ENCODE results near the gene RTBDN. TPM values are rescaled to one million over a fixed set of nuclear protein-coding genes. Genes with fewer than 3 reads are reported as not detected.
A peak's percentile ranks its signal among the peaks of the same experiment; 100 is the strongest.
"Not testable (repeated sequence)": the region's sequence is repeated elsewhere in the genome, so short reads cannot be mapped to it uniquely, and the experiment has no call there.

The RTBDN gene
- total and polyA plus RNA-seq, 3 experiments from 2014 or later, result not detected

GRCh38 chr19:12847159-12848139 lies 13.1 kb upstream of the RTBDN start:
- Mint-ChIP-seq H3K4me1 (peaks cover 0 to 8% (median 3%) of the 10 kb centered on the region in 3 donors), H3K27me3 (peaks cover 23 to 48% of the 10 kb centered on the region in 2 donors), H3K36me3 (no peaks in the 10 kb centered on the region), H3K27ac (no peak overlapping the region), H3K4me3 (peak overlapping the region in 5 of 7 donors; percentile 19 to 82 (median 28)), H3K9me3 (no peaks in the 10 kb centered on the region)
- Histone ChIP-seq H3K4me3 (ENCODE audit: low read length) (no peak overlapping the region), H3K36me3 (ENCODE audit: insufficient read depth, low read length) (no peaks in the 10 kb centered on the region), H3K9me3 (ENCODE audit: low read length) (no peaks in the 10 kb centered on the region), H3K27me3 (ENCODE audit: insufficient read depth, low read length, poor library complexity, severe bottlenecking) (peaks cover 14% of the 10 kb centered on the region), H3K27ac (ENCODE audit: low read depth, low read length) (no peak overlapping the region), H3K4me1 (ENCODE audit: insufficient read depth, low read length) (peaks cover 9% of the 10 kb centered on the region)
- ChIA-PET POLR2A (interaction anchor here (0.5 to 0.6 kb wide), 2 partner anchors 72 to 165 kb away, joined by 3 to 7 read pairs; partner anchors contain the start of gene SYCE2), CTCF (interaction anchor here (0.6 to 13.0 kb wide), 44 partner anchors 10 to 447 kb away, joined by 3 to 231 read pairs (median 3); partner anchors contain the start of genes DNASE2, GCDH, HOOK2 and MAN2B1)
- DNase-seq, result peak; percentile 73 to 84 (median 80)

- DNase-seq; H3K4me1 Mint-ChIP-seq; H3K4me1 ChIP-seq (ENCODE audit: insufficient read depth, low read length); H3K27ac Mint-ChIP-seq; H3K4me3 ChIP-seq (ENCODE audit: low read length); H3K9me3 Mint-ChIP-seq; H3K36me3 ChIP-seq (ENCODE audit: insufficient read depth, low read length); H3K4me3 Mint-ChIP-seq; H3K27ac ChIP-seq (ENCODE audit: low read depth, low read length); POLR2A ChIA-PET; H3K36me3 Mint-ChIP-seq; H3K9me3 ChIP-seq (ENCODE audit: low read length): not testable (repeated sequence)
- CTCF ChIA-PET, result interaction anchor here (0.7 to 13.0 kb wide), 30 partner anchors 9 to 285 kb away, joined by 3 to 231 read pairs (median 4); partner anchors contain the start of genes DNASE2, GCDH, HOOK2 and TRIR
- H3K27me3 ChIP-seq (ENCODE audit: insufficient read depth, low read length, poor library complexity, severe bottlenecking), result peaks cover 21% of the 10 kb centered on the region
- H3K27me3 Mint-ChIP-seq, result peaks cover 26 to 54% of the 10 kb centered on the region in 2 donors
These were observed 12.2 kb upstream of the RTBDN start for GRCh38 chr19:12846613-12847012.

- Histone ChIP-seq H3K9me3 (ENCODE audit: low read length) (no peaks in the 10 kb centered on the region), H3K4me3 (ENCODE audit: low read length) (no peak overlapping the region), H3K27me3 (ENCODE audit: insufficient read depth, low read length, poor library complexity, severe bottlenecking) (peaks cover 45% of the 10 kb centered on the region), H3K36me3 (ENCODE audit: insufficient read depth, low read length) (no peaks in the 10 kb centered on the region), H3K4me1 (ENCODE audit: insufficient read depth, low read length) (peaks cover 21% of the 10 kb centered on the region), H3K27ac (ENCODE audit: low read depth, low read length) (no peak overlapping the region)
- Mint-ChIP-seq H3K4me1 (peaks cover 17 to 30% (median 29%) of the 10 kb centered on the region in 3 donors), H3K27ac (no peak overlapping the region), H3K27me3 (peaks cover 50 to 77% of the 10 kb centered on the region in 2 donors), H3K9me3 (peaks cover 0 to 6% (median 0%) of the 10 kb centered on the region in 5 donors), H3K36me3 (peaks cover 0 to 1% (median 0%) of the 10 kb centered on the region in 3 donors), H3K4me3 (no peak overlapping the region)
- no peak for DNase-seq
- CTCF ChIA-PET, result interaction anchor here (13.0 kb wide), 1 partner anchor 81 kb away, joined by 231 read pairs; no protein-coding TSS in a partner anchor
- POLR2A ChIA-PET, result no interaction called here
These were observed 9.8 kb upstream of the RTBDN start for GRCh38 chr19:12843999-12844732.

GRCh38 chr19:12843328-12843727 lies 8.9 kb upstream of the RTBDN start:
- ChIA-PET POLR2A (no interaction called here), CTCF (interaction anchor here (13.0 kb wide), 1 partner anchor 80 kb away, joined by 231 read pairs; no protein-coding TSS in a partner anchor)
- H3K36me3 Mint-ChIP-seq, result peaks cover 0 to 1% (median 0%) of the 10 kb centered on the region in 3 donors
- no peak overlapping the region for H3K4me3 Mint-ChIP-seq
- Histone ChIP-seq H3K4me3 (ENCODE audit: low read length) (no peak overlapping the region), H3K9me3 (ENCODE audit: low read length) (no peaks in the 10 kb centered on the region), H3K27me3 (ENCODE audit: insufficient read depth, low read length, poor library complexity, severe bottlenecking) (peaks cover 50% of the 10 kb centered on the region), H3K27ac (ENCODE audit: low read depth, low read length) (no peak overlapping the region), H3K4me1 (ENCODE audit: insufficient read depth, low read length) (peaks cover 28% of the 10 kb centered on the region), H3K36me3 (ENCODE audit: insufficient read depth, low read length) (no peaks in the 10 kb centered on the region)
- no peak for DNase-seq
- peaks cover 55 to 77% of the 10 kb centered on the region in 2 donors for H3K27me3 Mint-ChIP-seq
- H3K9me3 Mint-ChIP-seq, result peaks cover 0 to 8% (median 0%) of the 10 kb centered on the region in 5 donors
- peak overlapping the region in 1 of 8 donors; percentile 77 for H3K27ac Mint-ChIP-seq
- H3K4me1 Mint-ChIP-seq, result peaks cover 19 to 36% (median 32%) of the 10 kb centered on the region in 3 donors

- Mint-ChIP-seq H3K36me3 (peaks cover 0 to 1% (median 0%) of the 10 kb centered on the region in 3 donors), H3K4me1 (peaks cover 20 to 37% (median 34%) of the 10 kb centered on the region in 3 donors), H3K27ac (no peak overlapping the region), H3K27me3 (peaks cover 58 to 77% of the 10 kb centered on the region in 2 donors), H3K9me3 (peaks cover 0 to 10% (median 0%) of the 10 kb centered on the region in 5 donors), H3K4me3 (no peak overlapping the region)
- CTCF ChIA-PET, result no interaction called here
- Histone ChIP-seq H3K4me1 (ENCODE audit: insufficient read depth, low read length) (peaks cover 28% of the 10 kb centered on the region), H3K27ac (ENCODE audit: low read depth, low read length) (no peak overlapping the region), H3K4me3 (ENCODE audit: low read length) (no peak overlapping the region), H3K27me3 (ENCODE audit: insufficient read depth, low read length, poor library complexity, severe bottlenecking) (peaks cover 57% of the 10 kb centered on the region), H3K36me3 (ENCODE audit: insufficient read depth, low read length) (no peaks in the 10 kb centered on the region), H3K9me3 (ENCODE audit: low read length) (no peaks in the 10 kb centered on the region)
- POLR2A ChIA-PET, result no interaction called here
- no peak for DNase-seq
These were observed 8.1 kb upstream of the RTBDN start for GRCh38 chr19:12842511-12842910.

- H3K4me3 ChIP-seq (ENCODE audit: low read length), result no peak overlapping the region
- peaks cover 57% of the 10 kb centered on the region for H3K27me3 ChIP-seq (ENCODE audit: insufficient read depth, low read length, poor library complexity, severe bottlenecking)
- H3K9me3 Mint-ChIP-seq, result peaks cover 0 to 10% (median 0%) of the 10 kb centered on the region in 5 donors
- peak overlapping the region in 1 of 8 donors; percentile 6 for H3K27ac Mint-ChIP-seq
- POLR2A ChIA-PET, result no interaction called here
- CTCF ChIA-PET, result no interaction called here
- H3K36me3 Mint-ChIP-seq, result peaks cover 0 to 1% (median 0%) of the 10 kb centered on the region in 3 donors
- H3K4me3 Mint-ChIP-seq, result peak overlapping the region in 6 of 7 donors; percentile 24 to 61 (median 46)
- peaks cover 23 to 40% (median 33%) of the 10 kb centered on the region in 3 donors for H3K4me1 Mint-ChIP-seq
- peaks cover 24% of the 10 kb centered on the region for H3K4me1 ChIP-seq (ENCODE audit: insufficient read depth, low read length)
- no peak overlapping the region for H3K27ac ChIP-seq (ENCODE audit: low read depth, low read length)
- DNase-seq, result no peak
- no peaks in the 10 kb centered on the region for H3K36me3 ChIP-seq (ENCODE audit: insufficient read depth, low read length)
- no peaks in the 10 kb centered on the region for H3K9me3 ChIP-seq (ENCODE audit: low read length)
- peaks cover 64 to 78% of the 10 kb centered on the region in 2 donors for H3K27me3 Mint-ChIP-seq
These were observed 6.7 kb upstream of the RTBDN start for GRCh38 chr19:12841094-12841493.

- peaks cover 24% of the 10 kb centered on the region for H3K4me1 ChIP-seq (ENCODE audit: insufficient read depth, low read length)
- DNase-seq, result peak in 3 of 5 donors; percentile 18 to 53 (median 34)
- Mint-ChIP-seq H3K36me3 (peaks cover 0 to 1% (median 0%) of the 10 kb centered on the region in 3 donors), H3K27me3 (peaks cover 68 to 78% of the 10 kb centered on the region in 2 donors), H3K4me1 (peaks cover 23 to 40% (median 33%) of the 10 kb centered on the region in 3 donors), H3K4me3 (peak overlapping the region in 4 of 7 donors; percentile 40 to 70 (median 50)), H3K27ac (peak overlapping the region in 2 of 8 donors; percentile 6 to 38), H3K9me3 (peaks cover 0 to 10% (median 0%) of the 10 kb centered on the region in 5 donors)
- H3K27me3 ChIP-seq (ENCODE audit: insufficient read depth, low read length, poor library complexity, severe bottlenecking), result peaks cover 64% of the 10 kb centered on the region
- H3K4me3 ChIP-seq (ENCODE audit: low read length), result no peak overlapping the region
- H3K27ac ChIP-seq (ENCODE audit: low read depth, low read length), result no peak overlapping the region
- ChIA-PET POLR2A (no interaction called here), CTCF (no interaction called here)
- no peaks in the 10 kb centered on the region for H3K9me3 ChIP-seq (ENCODE audit: low read length)
- no peaks in the 10 kb centered on the region for H3K36me3 ChIP-seq (ENCODE audit: insufficient read depth, low read length)
These were observed 6.0 kb upstream of the RTBDN start for GRCh38 chr19:12840091-12841079.

Measured in CD8-positive, alpha-beta memory T cell (primary cell).